ENCODE data around the gene ATE1.

- TF ChIP-seq USF2 (IDR thresholded peaks at IDR 0.05; ENCODE audit: low read depth, low read length) (no peak), CTCF (conservative IDR thresholded peaks at IDR 0.05; ENCODE audit: low read depth, low read length) (no peak), MXI1 (IDR thresholded peaks at IDR 0.05; ENCODE audit: borderline replicate concordance, low read depth, low read length) (no peak), RFX5 (IDR thresholded peaks at IDR 0.05; ENCODE audit: low read depth, low read length) (no peak), CEBPB (IDR thresholded peaks at IDR 0.05; ENCODE audit: low read depth, low read length) (no peak), FOS (IDR thresholded peaks at IDR 0.05; ENCODE audit: low read depth, low read length) (no peak), NFE2L2 (IDR thresholded peaks at IDR 0.05; ENCODE audit: low read depth, low read length) (no peak), POLR2A (IDR thresholded peaks at IDR 0.05; ENCODE audit: low read depth, low read length) (no peak), ELK1 (IDR thresholded peaks at IDR 0.05; ENCODE audit: borderline replicate concordance, low read depth, low read length) (no peak), RCOR1 (IDR thresholded peaks at IDR 0.05; ENCODE audit: insufficient replicate concordance, low read length) (no peak), MAFK (IDR thresholded peaks at IDR 0.05; ENCODE audit: low read depth, low read length) (no peak), BHLHE40 (IDR thresholded peaks at IDR 0.05; ENCODE audit: low read depth, low read length) (no peak)
Observed at GRCh38 chr10:121735263-121735662, 192.6 kb downstream of the ATE1 start.
